ENCODE results near the gene PTGR3.
A peak's percentile ranks its signal among the peaks of the same experiment; 100 is the strongest.

PTGR3 gene

DNA sequence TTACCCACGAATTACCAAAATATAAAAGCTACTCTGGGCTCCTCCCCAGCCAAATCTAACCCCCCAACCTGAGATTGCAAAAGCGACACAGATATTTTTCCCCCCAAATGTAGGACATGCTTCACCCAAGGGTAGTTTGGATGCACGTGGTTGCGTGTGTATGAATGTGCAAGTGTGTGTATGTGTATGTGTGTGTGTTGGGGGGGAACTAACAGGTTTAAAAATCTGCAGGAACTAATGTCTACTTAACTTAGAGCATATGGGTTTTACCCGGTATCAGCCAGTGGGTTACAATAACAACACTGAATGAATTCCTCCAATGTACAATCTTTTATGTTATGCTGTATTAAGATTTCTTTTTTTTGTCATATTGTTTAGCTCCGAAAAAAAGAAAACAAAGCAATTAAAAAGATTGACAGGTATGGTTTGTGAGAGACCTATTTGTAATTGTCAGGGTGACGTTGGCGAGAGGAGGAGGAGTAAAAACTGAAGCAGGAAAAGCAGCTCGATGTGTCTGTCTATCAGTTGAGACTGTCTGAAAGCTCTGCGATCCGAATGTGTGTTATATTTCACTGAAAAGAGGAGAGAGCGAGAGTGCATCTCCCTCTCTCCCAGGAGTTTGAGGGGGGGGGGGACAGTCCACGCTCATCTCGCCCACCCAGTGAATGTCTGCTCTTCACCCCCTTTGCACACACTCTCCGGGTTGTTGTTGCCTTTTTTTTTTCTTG lies 1.5 kb upstream of the PTGR3 start, which contains the start of gene TSHZ1 (continued):
- TF ChIP-seq, protein P1, sequence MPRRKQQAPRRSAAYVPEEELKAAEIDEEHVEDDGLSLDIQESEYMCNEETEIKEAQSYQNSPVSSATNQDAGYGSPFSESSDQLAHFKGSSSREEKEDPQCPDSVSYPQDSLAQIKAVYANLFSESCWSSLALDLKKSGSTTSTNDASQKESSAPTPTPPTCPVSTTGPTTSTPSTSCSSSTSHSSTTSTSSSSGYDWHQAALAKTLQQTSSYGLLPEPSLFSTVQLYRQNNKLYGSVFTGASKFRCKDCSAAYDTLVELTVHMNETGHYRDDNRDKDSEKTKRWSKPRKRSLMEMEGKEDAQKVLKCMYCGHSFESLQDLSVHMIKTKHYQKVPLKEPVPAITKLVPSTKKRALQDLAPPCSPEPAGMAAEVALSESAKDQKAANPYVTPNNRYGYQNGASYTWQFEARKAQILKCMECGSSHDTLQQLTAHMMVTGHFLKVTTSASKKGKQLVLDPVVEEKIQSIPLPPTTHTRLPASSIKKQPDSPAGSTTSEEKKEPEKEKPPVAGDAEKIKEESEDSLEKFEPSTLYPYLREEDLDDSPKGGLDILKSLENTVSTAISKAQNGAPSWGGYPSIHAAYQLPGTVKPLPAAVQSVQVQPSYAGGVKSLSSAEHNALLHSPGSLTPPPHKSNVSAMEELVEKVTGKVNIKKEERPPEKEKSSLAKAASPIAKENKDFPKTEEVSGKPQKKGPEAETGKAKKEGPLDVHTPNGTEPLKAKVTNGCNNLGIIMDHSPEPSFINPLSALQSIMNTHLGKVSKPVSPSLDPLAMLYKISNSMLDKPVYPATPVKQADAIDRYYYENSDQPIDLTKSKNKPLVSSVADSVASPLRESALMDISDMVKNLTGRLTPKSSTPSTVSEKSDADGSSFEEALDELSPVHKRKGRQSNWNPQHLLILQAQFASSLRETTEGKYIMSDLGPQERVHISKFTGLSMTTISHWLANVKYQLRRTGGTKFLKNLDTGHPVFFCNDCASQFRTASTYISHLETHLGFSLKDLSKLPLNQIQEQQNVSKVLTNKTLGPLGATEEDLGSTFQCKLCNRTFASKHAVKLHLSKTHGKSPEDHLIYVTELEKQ (tag by site-specific recombination; IDR thresholded peaks at IDR 0.05; ENCODE audit: borderline replicate concordance) = peak; percentile 70
- no peak for TF ChIP-seq ZNF223 (tag by site-specific recombination; IDR thresholded peaks at IDR 0.05)
- TF ChIP-seq ZNF391 (tag by site-specific recombination; IDR thresholded peaks at IDR 0.05; ENCODE audit: borderline replicate concordance, low read depth) = 0 out of 2 replicates have a peak, but pooled peaks have one; percentile 23
- no peak for TF ChIP-seq MYNN (tag by site-specific recombination; IDR thresholded peaks at IDR 0.05; ENCODE audit: borderline replicate concordance)
- TF ChIP-seq ZNF140 (tag by site-specific recombination; IDR thresholded peaks at IDR 0.05) = no peak
- TF ChIP-seq ZNF274 (IDR thresholded peaks at IDR 0.05; ENCODE audit: low read length) = no peak
- no peak for TF ChIP-seq ZNF274 (tag by site-specific recombination; IDR thresholded peaks at IDR 0.05; ENCODE audit: borderline replicate concordance)
- TF ChIP-seq SETDB1 (IDR thresholded peaks at IDR 0.05; ENCODE audit: insufficient read length, low read length) = no peak
- TF ChIP-seq RBAK (tag by site-specific recombination; IDR thresholded peaks at IDR 0.05) = no peak
- no peak for TF ChIP-seq HOXD13 (CRISPR knock-in tag; IDR thresholded peaks at IDR 0.05; ENCODE audit: borderline replicate concordance)
- TF ChIP-seq, protein P2, sequence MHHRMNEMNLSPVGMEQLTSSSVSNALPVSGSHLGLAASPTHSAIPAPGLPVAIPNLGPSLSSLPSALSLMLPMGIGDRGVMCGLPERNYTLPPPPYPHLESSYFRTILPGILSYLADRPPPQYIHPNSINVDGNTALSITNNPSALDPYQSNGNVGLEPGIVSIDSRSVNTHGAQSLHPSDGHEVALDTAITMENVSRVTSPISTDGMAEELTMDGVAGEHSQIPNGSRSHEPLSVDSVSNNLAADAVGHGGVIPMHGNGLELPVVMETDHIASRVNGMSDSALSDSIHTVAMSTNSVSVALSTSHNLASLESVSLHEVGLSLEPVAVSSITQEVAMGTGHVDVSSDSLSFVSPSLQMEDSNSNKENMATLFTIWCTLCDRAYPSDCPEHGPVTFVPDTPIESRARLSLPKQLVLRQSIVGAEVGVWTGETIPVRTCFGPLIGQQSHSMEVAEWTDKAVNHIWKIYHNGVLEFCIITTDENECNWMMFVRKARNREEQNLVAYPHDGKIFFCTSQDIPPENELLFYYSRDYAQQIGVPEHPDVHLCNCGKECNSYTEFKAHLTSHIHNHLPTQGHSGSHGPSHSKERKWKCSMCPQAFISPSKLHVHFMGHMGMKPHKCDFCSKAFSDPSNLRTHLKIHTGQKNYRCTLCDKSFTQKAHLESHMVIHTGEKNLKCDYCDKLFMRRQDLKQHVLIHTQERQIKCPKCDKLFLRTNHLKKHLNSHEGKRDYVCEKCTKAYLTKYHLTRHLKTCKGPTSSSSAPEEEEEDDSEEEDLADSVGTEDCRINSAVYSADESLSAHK (tag by site-specific recombination; IDR thresholded peaks at IDR 0.05) = 0 out of 2 replicates have a peak, but pooled peaks have one; percentile 26
- TF ChIP-seq ZFP37 (tag by site-specific recombination; IDR thresholded peaks at IDR 0.05) = no peak
- peak; percentile 56; the same call in 1 of the 2 replicates for TF ChIP-seq ZNF629 (tag by site-specific recombination; IDR thresholded peaks at IDR 0.05)
- TF ChIP-seq ZNF184 (tag by site-specific recombination; IDR thresholded peaks at IDR 0.05) = no peak
- TF ChIP-seq, protein P3, sequence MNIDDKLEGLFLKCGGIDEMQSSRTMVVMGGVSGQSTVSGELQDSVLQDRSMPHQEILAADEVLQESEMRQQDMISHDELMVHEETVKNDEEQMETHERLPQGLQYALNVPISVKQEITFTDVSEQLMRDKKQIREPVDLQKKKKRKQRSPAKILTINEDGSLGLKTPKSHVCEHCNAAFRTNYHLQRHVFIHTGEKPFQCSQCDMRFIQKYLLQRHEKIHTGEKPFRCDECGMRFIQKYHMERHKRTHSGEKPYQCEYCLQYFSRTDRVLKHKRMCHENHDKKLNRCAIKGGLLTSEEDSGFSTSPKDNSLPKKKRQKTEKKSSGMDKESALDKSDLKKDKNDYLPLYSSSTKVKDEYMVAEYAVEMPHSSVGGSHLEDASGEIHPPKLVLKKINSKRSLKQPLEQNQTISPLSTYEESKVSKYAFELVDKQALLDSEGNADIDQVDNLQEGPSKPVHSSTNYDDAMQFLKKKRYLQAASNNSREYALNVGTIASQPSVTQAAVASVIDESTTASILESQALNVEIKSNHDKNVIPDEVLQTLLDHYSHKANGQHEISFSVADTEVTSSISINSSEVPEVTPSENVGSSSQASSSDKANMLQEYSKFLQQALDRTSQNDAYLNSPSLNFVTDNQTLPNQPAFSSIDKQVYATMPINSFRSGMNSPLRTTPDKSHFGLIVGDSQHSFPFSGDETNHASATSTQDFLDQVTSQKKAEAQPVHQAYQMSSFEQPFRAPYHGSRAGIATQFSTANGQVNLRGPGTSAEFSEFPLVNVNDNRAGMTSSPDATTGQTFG (tag by site-specific recombination; IDR thresholded peaks at IDR 0.05; ENCODE audit: borderline replicate concordance) = no peak
- no peak for TF ChIP-seq WT1 (tag by site-specific recombination; IDR thresholded peaks at IDR 0.05)
- peak; percentile 69 for TF ChIP-seq ZNF366 (tag by site-specific recombination; conservative IDR thresholded peaks at IDR 0.05)
- TF ChIP-seq, protein P4, sequence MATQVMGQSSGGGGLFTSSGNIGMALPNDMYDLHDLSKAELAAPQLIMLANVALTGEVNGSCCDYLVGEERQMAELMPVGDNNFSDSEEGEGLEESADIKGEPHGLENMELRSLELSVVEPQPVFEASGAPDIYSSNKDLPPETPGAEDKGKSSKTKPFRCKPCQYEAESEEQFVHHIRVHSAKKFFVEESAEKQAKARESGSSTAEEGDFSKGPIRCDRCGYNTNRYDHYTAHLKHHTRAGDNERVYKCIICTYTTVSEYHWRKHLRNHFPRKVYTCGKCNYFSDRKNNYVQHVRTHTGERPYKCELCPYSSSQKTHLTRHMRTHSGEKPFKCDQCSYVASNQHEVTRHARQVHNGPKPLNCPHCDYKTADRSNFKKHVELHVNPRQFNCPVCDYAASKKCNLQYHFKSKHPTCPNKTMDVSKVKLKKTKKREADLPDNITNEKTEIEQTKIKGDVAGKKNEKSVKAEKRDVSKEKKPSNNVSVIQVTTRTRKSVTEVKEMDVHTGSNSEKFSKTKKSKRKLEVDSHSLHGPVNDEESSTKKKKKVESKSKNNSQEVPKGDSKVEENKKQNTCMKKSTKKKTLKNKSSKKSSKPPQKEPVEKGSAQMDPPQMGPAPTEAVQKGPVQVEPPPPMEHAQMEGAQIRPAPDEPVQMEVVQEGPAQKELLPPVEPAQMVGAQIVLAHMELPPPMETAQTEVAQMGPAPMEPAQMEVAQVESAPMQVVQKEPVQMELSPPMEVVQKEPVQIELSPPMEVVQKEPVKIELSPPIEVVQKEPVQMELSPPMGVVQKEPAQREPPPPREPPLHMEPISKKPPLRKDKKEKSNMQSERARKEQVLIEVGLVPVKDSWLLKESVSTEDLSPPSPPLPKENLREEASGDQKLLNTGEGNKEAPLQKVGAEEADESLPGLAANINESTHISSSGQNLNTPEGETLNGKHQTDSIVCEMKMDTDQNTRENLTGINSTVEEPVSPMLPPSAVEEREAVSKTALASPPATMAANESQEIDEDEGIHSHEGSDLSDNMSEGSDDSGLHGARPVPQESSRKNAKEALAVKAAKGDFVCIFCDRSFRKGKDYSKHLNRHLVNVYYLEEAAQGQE (tag by site-specific recombination; IDR thresholded peaks at IDR 0.05) = no peak
- no peak for TF ChIP-seq ZNF660 (tag by site-specific recombination; IDR thresholded peaks at IDR 0.05)
- no peak for TF ChIP-seq ZNF658 (tag by site-specific recombination; IDR thresholded peaks at IDR 0.05)
- TF ChIP-seq ZFP3 (tag by site-specific recombination; IDR thresholded peaks at IDR 0.05; ENCODE audit: low read depth) = no peak
- TF ChIP-seq ZNF776 (tag by site-specific recombination; IDR thresholded peaks at IDR 0.05; ENCODE audit: borderline replicate concordance) = no peak
- no peak for TF ChIP-seq ZNF510 (tag by site-specific recombination; IDR thresholded peaks at IDR 0.05; ENCODE audit: insufficient replicate concordance)
- TF ChIP-seq ZNF211 (tag by site-specific recombination; IDR thresholded peaks at IDR 0.05; ENCODE audit: low read depth) = no peak
- TF ChIP-seq ZNF560 (tag by site-specific recombination; IDR thresholded peaks at IDR 0.05; ENCODE audit: borderline replicate concordance) = no peak
- no peak for TF ChIP-seq ZNF350 (tag by site-specific recombination; IDR thresholded peaks at IDR 0.05)
- 0 out of 2 replicates have a peak, but pooled peaks have one; percentile 55 for TF ChIP-seq ZXDB (tag by site-specific recombination; IDR thresholded peaks at IDR 0.05)
- no peak for TF ChIP-seq ZNF621 (tag by site-specific recombination; IDR thresholded peaks at IDR 0.05)
- TF ChIP-seq ZBTB21 (tag by site-specific recombination; IDR thresholded peaks at IDR 0.05) = no peak
